HG03025 (cell line): ENCODE measurements around the gene TM9SF3.
"Not testable (repeated sequence)": the region's sequence is repeated elsewhere in the genome, so short reads cannot be mapped to it uniquely, and the experiment has no call there.

Experiments used
- ATAC-seq: cut with Tn5 transposase; IDR thresholded peaks from one replicate; pipeline ENCODE4 v1.9.1; 2021; ENCODE audit warnings: mild to moderate bottlenecking, moderate library complexity; ENCODE audit not compliant: unreplicated experiment, low FRiP score

Gene TM9SF3

DNA sequence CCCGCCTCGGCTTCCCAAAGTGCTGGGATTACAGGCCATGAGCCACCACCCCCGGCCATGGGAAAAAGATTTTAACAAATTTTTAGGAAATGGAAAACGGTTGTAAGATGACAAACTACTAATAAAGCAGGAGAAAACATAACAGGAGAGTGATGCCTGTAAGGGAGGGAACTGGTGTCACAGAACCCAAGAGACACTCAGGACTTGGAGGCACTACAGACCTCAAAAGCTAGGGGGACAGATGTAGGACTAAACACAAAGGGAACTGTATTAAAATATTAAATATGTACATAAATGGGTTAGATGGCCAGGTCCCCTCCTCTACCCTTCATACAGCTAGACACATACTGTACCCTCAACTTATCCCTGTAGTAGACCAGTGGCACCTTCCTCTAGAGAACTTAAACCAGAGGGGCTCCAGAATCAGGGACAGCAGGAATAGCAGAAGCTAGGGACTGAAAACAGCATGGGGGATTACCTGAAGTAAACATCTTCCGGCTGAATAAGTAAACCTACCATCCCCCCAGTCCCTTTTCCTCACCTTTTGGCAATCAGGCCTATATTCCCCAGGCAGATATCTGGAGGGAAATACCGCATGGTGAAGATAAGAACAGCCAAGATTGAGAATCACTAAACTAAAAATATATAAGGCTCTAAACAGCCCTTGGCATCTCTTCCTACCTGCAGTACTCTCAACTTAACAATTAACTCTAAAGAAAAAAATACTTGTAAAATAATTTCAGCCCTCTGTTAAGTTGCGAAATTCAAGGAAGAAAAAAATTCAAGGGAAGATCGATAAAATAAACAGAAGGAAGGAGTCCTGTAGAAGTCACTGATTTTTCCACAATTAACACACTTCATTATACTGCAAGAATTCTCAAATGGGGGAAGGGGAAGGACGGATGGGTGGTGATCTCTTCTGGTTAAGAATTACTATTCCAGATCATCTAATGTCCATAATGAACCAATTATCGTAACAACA is 15.5 kb downstream of the TM9SF3 start:
- no peak for ATAC-seq

DNA sequence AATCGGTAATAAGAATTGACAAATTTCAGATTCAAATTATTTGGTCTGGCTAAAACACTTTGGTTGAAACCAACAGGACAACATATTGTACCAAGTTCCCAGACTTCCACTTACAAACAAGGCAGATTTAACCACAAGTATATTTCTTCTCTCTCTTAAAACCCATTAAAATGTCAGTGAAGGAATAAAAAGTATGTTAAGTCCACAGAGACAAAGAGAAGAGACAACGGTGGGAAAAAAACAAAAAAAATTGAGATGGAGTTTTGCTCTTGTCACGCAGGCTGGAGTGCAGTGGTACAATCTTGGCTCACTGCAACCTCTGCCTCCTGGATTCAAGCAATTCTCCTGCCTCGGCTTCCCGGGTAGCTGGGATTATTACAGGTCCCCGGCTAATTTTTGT is 16.3 kb downstream of the TM9SF3 start:
- no peak for ATAC-seq

DNA sequence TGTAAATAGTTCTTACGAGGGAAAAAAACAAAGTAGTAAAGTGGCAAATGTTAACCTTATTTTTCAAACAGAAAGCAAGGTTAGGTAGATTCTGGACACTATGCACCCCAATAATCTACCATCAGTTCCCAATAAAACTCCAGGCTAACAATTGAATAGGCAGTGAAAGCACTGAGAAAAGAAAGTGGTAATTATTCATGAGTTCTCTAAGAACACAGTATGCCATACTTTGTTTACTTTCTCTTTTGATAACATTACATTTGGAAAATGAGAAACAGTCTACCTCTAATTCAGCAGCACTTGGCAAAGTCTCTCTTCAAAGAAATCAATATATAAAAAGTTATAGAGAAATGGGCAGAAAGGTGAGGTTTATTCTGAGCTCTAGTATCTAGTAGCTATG is 18.4 kb downstream of the TM9SF3 start:
- no peak for ATAC-seq

DNA sequence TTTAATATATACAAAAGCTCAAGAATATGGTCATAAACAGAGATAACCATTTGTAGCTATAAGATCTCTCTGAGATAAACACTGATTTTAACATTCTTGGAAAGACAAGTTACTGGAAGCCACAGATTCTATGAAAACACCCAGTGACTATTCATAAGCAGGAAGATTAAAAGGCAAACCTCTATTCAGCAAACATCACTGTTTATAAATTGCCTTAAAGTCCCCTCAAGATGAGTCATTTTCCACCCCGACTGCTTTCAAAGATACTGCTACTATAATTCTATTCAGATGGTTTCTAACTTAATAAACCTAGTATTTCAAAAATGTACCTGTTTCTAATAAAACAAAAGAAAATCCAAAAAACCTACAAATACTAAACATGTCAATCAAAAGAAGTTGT is 21.0 kb downstream of the TM9SF3 start:
- ATAC-seq: no peak

DNA sequence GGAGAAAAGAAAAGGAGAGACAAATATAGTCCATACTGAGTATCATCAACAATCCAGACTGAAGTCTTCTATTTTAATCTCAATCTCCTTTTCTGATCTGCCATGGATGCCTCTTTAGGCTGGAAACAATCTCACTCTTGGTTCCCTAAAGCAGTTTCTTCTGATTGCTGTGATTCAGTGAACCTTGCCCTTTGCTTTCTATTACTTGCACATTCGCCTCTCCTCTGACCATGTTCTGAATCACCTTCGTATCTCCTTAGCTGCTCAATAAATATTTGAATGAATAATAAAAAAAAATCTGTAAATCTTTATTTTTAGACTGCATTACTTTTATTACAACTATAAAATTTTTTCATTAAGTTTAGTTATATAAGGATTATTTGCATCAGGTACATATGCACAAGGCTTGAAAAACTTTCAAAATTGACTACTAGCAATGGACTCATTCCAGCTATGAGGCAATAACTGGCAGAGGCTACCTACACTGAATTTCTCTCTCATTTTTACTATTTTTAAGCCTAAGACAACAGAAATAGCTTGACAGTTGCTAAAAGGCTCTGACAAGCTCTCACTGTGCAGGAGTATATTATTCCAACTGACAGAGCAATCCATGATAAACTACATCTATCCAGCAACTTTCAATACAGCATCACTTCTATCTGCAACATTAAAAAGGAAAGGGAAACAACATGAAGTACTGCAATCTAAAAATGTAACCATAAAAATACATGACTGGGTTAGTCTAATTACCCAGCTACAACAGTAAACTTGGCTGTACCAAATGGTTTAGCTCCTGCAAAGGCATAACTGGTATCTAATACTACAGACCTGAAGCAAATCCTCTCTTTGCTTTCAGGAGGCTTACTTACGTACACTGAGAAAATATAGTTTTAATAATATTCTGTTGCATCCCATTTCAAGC is 25.6 kb downstream of the TM9SF3 start:
- no peak for ATAC-seq

DNA sequence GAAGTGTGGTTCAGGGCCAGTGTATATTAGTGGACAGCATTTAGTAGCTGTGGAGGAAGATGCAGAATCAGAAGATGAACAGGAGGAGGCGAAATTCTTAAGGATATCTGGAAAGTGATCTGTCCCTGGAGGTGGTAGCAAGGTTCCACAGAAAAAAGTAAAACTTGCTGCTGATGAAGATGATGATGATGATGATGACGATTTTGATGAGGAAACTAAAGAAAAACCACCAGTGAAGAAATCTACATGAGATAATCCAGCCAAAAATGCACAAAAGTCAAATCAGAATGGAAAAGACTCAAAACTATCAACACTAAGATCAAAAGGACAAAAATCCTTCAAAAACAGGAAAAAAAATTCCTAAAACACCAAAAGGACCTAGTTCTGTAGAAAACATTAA is 26.3 kb downstream of the TM9SF3 start:
- no peak for ATAC-seq

DNA sequence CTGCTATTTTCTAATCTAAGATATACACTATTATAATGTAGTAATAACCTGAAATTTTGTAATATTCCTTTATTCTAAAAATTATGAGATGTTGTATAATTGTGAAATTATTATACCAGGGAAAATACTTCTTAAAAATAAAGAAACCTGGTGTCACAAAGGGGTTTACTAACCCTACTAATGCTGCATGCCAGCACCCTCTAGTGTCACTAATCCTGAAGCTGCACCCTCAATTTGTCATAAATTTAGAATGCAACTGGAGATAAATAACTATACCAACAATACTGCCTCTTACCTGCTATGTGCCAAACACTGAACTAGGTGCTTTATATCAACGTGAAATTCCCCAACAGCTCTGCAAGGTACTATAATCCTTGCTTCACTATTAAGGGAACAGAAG is 30.8 kb downstream of the TM9SF3 start:
- no peak for ATAC-seq

DNA sequence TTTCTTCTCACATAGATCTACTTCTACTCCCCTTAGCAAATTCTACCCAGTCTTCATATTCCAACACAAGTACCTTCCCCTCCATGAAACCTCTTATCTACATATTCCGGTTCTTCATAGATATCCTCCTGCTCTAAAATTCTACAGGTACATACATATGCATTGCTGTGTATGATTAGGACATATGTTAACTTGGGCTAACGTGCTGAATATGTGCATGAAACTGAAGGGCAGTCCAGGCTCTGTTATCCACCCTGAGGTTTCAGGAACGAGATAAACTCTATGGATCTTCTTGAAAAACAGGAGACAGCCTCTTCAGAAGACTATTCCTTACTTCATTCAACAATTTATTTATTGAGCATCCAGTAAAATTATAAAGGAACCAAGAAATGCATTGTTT is 31.5 kb downstream of the TM9SF3 start:
- ATAC-seq: no peak

DNA sequence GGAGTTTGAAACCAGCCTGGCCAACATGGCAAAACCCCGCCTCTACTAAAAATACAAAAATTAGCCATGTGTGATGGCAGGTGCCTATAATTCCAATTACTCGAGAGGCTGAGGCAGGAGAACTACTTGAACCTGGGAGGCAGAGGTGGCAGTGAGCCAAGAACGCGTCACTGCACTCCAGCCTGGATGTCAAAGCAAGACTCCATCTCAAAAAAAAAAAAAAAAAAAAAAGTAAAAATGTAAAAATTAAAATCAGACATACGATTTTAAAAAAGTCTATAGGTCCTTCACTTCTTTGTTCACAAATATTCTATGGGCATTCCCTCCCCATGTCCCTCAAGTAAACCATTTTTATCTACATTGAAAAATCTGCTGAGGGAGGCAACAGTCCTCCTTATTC is 38.2 kb downstream of the TM9SF3 start:
- no peak for ATAC-seq

DNA sequence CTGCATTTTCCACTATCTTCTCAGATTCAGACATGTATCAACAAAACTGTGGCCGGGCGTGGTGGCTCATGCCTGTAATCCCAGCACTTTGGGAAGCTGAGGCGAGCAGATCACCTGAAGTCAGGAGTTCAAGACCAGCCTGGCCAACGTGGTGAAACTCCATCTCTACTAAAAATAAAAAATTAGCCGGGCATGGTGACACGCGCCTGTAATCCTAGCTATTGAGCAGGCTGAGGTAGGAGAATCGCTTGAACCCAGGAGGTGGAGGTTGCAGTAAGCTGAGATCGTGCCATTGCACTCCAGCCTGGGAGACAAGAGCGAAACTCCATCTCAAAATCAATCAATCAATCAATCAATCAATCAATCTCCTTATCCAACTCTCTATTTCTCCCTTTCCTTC is 41.3 kb downstream of the TM9SF3 start:
- not testable (repeated sequence) for ATAC-seq

DNA sequence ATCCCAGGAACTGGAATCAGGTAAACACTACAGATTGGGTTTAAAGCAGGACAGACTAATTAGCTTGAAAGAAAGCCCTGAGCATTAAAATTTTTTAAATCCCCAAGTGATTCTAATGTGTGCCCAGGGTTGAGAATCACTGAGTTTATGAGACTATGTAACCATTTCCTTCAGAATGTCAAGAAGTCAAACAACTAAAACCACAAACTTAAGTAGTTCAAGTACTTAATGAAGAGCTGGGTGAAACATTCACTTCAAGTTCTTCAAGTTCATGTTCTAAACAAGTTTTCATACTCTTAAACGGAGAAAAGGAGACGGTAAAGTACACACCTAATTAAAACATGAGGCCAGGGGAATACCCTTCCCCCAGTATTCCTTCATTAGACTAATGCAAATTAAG is 44.9 kb downstream of the TM9SF3 start:
- no peak for ATAC-seq

DNA sequence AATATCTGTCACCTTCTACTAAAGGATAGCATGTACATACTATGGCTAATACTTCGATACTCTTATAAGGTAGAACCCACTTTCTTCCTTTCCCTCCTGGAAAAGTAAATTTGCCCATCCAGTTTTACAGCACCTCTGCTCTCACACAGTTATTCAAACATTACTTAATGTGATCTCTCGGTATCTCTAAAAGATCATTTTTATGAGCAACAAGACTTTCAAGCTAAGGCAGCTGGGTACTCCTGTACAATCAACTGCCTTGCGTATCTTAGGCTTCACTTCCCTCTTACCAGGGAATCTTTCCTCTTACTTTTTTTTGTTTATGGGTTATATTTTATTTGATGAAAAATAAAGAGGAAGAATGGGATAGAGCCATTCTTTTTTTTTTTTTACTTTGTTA is 46.6 kb downstream of the TM9SF3 start:
- no peak for ATAC-seq

DNA sequence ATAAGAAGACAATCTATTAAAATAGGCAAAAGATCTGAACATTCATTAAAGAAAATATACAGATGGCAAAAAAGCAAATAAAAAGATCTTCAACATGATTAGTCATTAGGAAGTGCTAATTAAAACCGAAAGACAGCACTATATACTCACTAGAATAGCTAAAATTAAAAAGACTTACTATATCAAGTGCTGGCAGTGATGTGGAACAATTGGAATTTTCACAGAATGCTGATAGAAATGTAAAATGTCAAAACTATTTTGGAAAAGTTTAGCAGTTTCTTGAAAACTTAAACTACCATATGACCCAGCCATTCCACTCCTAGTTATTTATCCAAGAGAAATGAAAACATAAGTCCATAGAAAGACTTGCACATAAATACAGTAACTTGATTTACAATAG is 48.1 kb downstream of the TM9SF3 start:
- ATAC-seq: no peak

DNA sequence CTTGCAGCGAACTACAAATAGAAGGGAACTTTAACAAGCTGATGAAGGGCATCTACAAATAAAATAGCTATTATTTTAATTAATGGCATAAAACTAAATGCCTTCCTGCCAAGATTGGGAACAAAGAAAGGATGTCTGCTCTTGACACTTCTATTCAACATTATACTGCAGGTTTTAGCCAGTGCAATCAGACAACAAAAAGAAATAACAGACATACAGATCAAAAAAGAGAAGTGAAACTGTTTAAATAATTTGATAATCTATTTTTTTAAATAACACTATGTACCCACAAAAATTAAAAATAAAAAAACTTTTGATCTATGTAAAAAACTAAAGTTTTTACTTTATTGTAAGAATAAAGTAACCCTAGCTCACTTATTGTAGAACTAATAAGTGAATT is 50.7 kb downstream of the TM9SF3 start:
- no peak for ATAC-seq

DNA sequence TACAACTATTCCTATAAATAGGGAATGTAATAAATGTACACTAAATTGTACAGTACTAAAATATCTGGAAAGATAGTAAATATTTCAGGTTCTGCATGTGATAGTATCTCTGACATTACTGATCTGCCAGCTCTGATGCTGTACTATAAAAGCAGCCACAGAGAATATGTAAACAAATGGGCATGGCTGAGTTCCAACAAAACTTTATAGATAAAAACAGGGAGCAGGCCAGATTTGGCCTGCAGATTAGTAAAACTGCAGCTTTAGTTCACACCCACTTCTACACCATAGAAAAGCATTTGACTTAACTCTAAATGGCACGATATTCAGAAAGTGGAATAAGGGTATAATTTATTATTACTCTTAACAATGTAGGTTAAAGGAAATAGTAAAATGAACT is 54.3 kb downstream of the TM9SF3 start:
- ATAC-seq: no peak

DNA sequence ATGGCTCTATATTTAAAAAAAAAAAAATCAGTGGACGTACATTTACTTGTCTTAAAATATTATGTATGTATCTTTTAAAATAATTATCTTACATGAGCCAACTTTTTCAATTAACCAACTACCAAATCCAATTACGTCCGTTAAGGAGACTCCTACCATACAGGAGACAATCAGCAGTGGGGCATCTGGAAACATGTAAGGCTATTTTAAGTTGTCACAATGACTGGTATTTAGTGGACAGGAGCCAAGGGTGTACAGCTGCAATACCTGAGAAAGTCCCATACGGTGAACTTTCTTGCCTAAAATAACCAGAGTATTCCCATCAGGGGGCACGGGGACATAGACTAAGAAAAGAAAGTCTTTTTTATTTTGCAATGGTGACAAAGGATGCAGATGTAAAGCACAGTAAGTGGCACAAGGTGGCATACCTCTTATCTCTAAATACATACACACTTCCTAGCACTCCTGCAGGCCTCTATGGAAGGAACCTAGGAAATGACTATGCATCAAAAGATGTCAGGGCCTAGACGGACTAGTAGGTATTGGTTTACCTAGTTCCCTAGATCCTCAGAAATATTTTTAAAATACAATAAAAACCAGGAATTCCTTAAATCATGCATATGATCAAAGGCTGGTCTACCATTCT is 57.1 kb downstream of the TM9SF3 start:
- no peak for ATAC-seq

DNA sequence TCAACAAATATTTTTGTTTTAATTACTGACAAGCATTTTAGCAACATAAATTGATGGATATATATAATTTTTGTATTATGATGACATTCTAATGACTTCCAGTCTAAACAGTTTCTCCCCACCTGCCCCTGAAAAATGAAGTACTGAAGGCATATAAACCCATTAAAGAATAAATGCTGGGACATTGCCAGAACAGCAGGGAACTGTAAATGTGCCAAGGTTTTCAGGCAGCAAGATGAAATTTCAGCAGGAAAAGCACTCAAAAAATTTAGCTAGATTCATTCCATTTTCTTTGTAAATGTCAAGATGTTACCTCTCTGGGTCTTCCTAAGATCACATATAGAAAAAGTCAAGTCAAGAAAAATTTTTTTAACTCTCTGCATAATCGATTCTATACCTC is 62.1 kb downstream of the TM9SF3 start:
- no peak for ATAC-seq

DNA sequence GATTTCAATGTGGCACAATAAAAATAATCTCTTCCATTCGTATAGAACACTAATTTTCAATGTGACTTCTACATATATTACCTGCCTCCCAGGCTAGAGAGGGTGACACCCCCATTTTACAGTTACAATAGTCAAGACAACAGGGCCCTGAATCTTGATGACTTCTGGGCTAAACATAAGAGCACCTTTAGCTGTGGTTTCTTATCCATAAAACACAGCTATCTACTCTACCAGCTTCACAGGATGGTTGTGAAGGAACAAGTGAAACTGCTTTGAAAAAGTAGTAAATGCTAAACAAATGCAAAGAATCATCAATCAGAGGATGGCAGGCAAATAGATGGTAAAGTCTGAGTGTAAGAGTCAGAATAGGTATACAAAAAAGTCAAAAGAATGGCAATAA is 69.5 kb downstream of the TM9SF3 start:
- ATAC-seq: no peak

DNA sequence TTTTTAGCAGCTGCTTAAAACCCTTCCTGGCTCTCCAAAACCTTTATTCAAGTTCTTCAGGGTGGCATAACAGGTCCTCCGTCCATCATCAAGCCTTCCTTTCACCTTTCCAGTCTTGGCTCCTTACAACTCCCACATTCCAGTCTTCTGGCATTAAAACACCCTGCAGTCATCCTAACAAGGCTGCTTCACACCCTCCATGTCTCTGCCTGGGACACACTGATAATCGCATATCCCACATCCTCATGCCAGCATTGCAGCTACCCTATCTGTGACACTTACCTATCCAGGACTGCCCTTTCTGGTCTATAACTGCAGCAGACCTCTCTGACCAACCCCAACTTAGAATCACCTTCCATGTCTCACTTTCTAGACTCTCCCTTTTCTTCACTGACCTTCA is 70.5 kb downstream of the TM9SF3 start:
- ATAC-seq: no peak

DNA sequence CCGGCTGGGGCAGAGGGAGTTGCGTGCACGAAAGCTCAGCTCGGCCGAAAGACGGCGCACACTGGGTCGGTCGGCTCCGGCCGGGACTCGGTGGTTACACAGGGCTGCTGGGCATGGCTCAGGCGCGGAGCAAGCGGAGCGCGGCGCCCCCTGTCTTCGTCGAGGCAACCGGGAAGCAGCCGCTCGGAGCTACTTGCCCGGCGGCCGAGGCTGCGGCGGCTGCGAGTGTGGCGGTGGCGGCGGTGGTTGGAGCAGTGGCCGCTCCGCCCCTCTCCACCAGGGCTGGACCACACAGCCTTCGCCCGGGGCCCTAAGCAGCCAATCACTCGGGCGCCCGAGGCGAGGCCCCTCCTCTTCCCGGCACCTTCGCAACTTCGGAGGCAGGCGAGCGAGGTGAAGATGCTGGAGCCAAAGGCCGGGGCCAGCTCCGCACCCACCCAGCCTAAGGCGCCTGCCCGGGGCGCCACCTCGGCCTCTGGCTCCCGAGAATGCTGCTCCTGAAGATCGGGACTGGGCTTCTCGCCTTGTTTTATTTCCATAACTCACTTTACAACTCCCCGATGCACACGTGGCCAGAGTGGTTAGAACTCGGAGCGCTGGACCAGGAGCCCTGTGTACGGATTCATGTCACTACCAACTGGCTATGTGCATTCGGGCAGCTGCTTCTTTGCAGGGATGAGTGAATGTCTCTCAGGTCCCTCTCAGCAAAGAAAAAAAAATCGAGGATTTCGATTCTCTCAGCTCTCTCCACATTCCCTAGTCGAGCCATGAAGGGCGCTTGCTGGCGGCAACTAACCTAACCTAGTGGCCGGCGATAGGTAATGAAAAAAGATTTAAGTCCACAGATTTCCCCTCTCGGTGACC is 72.9 kb downstream of the TM9SF3 start, which contains the start of gene TLL2:
Gene TLL2, minus strand, starts transcription at position 229 of the 864 bp plus-strand sequence. CDS start 241 bp downstream, outside the sequence.
- ATAC-seq: peak; percentile 75
